Stomach (tissue), 4 donors: Measurements from ENCODE around the gene GRIA1.

Source experiments
- POLR2A ChIP-seq, 4 donors: fragments of 450-650 bp; IDR thresholded peaks; one replicate each; pipeline ENCODE4 v1.6.1; 2016; ENCODE audit warnings: antibody characterized with exemption in 4 of 4, control low read depth in 2 of 4, mild to moderate bottlenecking in 1 of 4, moderate library complexity in 1 of 4
- POLR2AphosphoS5 ChIP-seq, 3 donors: sonication (generic); formaldehyde crosslinking; IDR thresholded peaks; one replicate each; pipeline ENCODE4 v1.6.1; 2016; ENCODE audit warnings: antibody characterized with exemption in 3 of 3

GRCh38 chr5:153511622-153512021, 21.2 kb downstream of the GRIA1 start:
- no peak for TF ChIP-seq POLR2A (IDR thresholded peaks at IDR 0.05)
- TF ChIP-seq POLR2AphosphoS5 (IDR thresholded peaks at IDR 0.05): no peak
